Adrenal gland (tissue), 12 donors: Measurements from ENCODE around the gene CDH6. TPM values are rescaled to one million over a fixed set of nuclear protein-coding genes. Genes with fewer than 3 reads are reported as not detected.
"Not testable (repeated sequence)": the region's sequence is repeated elsewhere in the genome, so short reads cannot be mapped to it uniquely, and the experiment has no call there.

Experiments
- DNase-seq, 7 donors: peaks; one replicate each; pipeline ENCODE4 v3.0.0-alpha.2; 2019 to 2020
- H3K27ac ChIP-seq, 5 donors: fragments of 200-600 bp; sonication (generic) in 4 of 5; 1 replicate in 3 of 5; 2 replicates in 2 of 5; pipeline versions ENCODE4 v1.5.1 to v1.8.0; 2016 to 2020; ENCODE audit warnings: mild to moderate bottlenecking in 1 of 5
- H3K27me3 ChIP-seq: fragments of 200-600 bp; 2 replicates; pipeline ENCODE4 v1.8.0; 2021
- H3K36me3 ChIP-seq, 2 donors: fragments of 200-600 bp; replicated peaks in 1 of 2; 1 replicate in 1 of 2; 2 replicates in 1 of 2; pipeline versions ENCODE4 v1.5.1 to v1.8.0; 2018 to 2022
- H3K4me1 ChIP-seq, 2 donors: fragments of 200-600 bp; replicated peaks in 1 of 2; 1 replicate in 1 of 2; 2 replicates in 1 of 2; pipeline versions ENCODE4 v1.5.1 to v1.8.0; 2018 to 2021
- H3K4me3 ChIP-seq, 4 donors: fragments of 200-600 bp; sonication (generic) in 3 of 4; one replicate each; pipeline ENCODE4 v1.5.1; 2016 to 2018
- H3K9me3 ChIP-seq, 3 donors: fragments of 200-600 bp; sonication (generic) in 1 of 3; replicated peaks in 1 of 3; 1 replicate in 2 of 3; 2 replicates in 1 of 3; pipeline versions ENCODE4 v1.5.1 to v1.8.0; 2016 to 2021
- POLR2A ChIP-seq, 2 donors: fragments of 450-650 bp; IDR thresholded peaks; one replicate each; pipeline ENCODE4 v1.6.1; 2017; ENCODE audit warnings: antibody characterized with exemption in 2 of 2, mild to moderate bottlenecking in 2 of 2, moderate library complexity in 1 of 2
- WGBS, 4 donors: extraction: QIAGEN DNeasy Blood & Tissue Kit in 2 of 4; methylation state at CpG; one replicate each; pipeline versions ENCODE4 v1.1.5 to v1.1.7; 2013 to 2017; 5-methylcytosine and 5-hydroxymethylcytosine counted together
- intact Hi-C, 2 donors: fragments of 100-400 bp; cut with DNase I; formaldehyde crosslinking; loops; one replicate each; pipeline versions ENCODE4 v1.14.1 to v1.15.0; 2022 to 2023
- polyA plus RNA-seq, 3 donors: library from polyadenylated mRNA; stranded (reverse); fragments of 200-250 nt in 2 of 3; fragments of 350-450 nt in 1 of 3; fragmentation: Illumina TruSeq in 1 of 3; extraction: RNeasy Lipid Tissue Mini Kit (QIAGEN cat#74804) in 1 of 3; gene quantifications; one replicate each; pipeline ENCODE4 v1.2.3, GENCODE V29; 2013 to 2014
- total RNA-seq, 9 donors: library from RNA; depleted of rRNA in 4 of 9; stranded (reverse); fragments of >200 nt in 4 of 9; fragments of 120-200 nt in 1 of 9; fragmentation: NEBNext Ultra II Directional in 1 of 9; extraction: Animal tissue kit (Norgen Biotek cat#: 25700) in 1 of 9; gene quantifications; one replicate each; pipeline versions ENCODE4 v1.1.0 to v1.2.4, GENCODE V29; 2013 to 2023
- TF ChIP-seq, protein P1 (sequence below), 6 experiments: fragments of 450-650 bp in 4 of 6; fragments of 200-600 bp in 2 of 6; sonication (generic) in 1 of 6; IDR thresholded peaks; 1 replicate in 5 of 6; 2 replicates in 1 of 6; pipeline versions ENCODE4 v1.5.1 to v1.8.0; 2016 to 2021; ENCODE audit warnings: antibody characterized with exemption in 6 of 6, mild to moderate bottlenecking in 2 of 6, moderate library complexity in 1 of 6
- donor health status: healthy with polysubstance abuse.
- donor health status: Bipolar disorder and iron deficiency.
- donor health status: DM: yes; HTN: yes; CAD: no.
- donor health status: DM: no; HTN: no; CAD: no.
- donor health status: DM: no; HTN: no; CAD: no.
- donor health status: DM: yes; HTN: yes; CAD: no.

The CDH6 gene
- total and polyA plus RNA-seq, 12 donors, result 0.17 to 2.5 (median 0.50) TPM

GRCh38 chr5:31357038-31357437, 163.6 kb downstream of the CDH6 start:
- no peak for DNase-seq
- Histone ChIP-seq H3K27ac (no peak overlapping the region), H3K9me3 (no peaks in the 10 kb centered on the region), H3K36me3 (no peaks in the 10 kb centered on the region), H3K4me1 (no peaks in the 10 kb centered on the region), H3K27me3 (no peaks in the 10 kb centered on the region), H3K4me3 (no peak overlapping the region)
- intact Hi-C loops, result no loop called here
- TF ChIP-seq, protein P1, sequence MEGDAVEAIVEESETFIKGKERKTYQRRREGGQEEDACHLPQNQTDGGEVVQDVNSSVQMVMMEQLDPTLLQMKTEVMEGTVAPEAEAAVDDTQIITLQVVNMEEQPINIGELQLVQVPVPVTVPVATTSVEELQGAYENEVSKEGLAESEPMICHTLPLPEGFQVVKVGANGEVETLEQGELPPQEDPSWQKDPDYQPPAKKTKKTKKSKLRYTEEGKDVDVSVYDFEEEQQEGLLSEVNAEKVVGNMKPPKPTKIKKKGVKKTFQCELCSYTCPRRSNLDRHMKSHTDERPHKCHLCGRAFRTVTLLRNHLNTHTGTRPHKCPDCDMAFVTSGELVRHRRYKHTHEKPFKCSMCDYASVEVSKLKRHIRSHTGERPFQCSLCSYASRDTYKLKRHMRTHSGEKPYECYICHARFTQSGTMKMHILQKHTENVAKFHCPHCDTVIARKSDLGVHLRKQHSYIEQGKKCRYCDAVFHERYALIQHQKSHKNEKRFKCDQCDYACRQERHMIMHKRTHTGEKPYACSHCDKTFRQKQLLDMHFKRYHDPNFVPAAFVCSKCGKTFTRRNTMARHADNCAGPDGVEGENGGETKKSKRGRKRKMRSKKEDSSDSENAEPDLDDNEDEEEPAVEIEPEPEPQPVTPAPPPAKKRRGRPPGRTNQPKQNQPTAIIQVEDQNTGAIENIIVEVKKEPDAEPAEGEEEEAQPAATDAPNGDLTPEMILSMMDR (IDR thresholded peaks at IDR 0.05), result no peak
- TF ChIP-seq POLR2A (IDR thresholded peaks at IDR 0.05), result no peak
- WGBS, 4 donors, result 77 to 89% (median 82%) methylated on average over 8 to 11 of the region's 11 CpGs

- 72 to 82% (median 77%) methylated on average over 3 of the region's 3 CpGs for WGBS, 4 donors
- Histone ChIP-seq H3K4me3 (no peak overlapping the region), H3K27ac (no peak overlapping the region), H3K4me1 (no peaks in the 10 kb centered on the region), H3K27me3 (no peaks in the 10 kb centered on the region), H3K36me3 (no peaks in the 10 kb centered on the region), H3K9me3 (no peaks in the 10 kb centered on the region)
- intact Hi-C loops, result no loop called here
- no peak for DNase-seq
- TF ChIP-seq POLR2A (IDR thresholded peaks at IDR 0.05), result no peak
- TF ChIP-seq, protein P1 (IDR thresholded peaks at IDR 0.05), result no peak
Observed at GRCh38 chr5:31359839-31360238, 166.4 kb downstream of the CDH6 start.

- Histone ChIP-seq H3K36me3 (no peaks in the 10 kb centered on the region), H3K9me3 (no peaks in the 10 kb centered on the region), H3K4me3 (no peak overlapping the region), H3K27ac (no peak overlapping the region), H3K27me3 (no peaks in the 10 kb centered on the region), H3K4me1 (no peaks in the 10 kb centered on the region)
- intact Hi-C loops, result no loop called here
- WGBS, 4 donors, result 28 to 38% (median 31%) methylated on average over 1 of the region's 1 CpG
- no peak for TF ChIP-seq POLR2A (IDR thresholded peaks at IDR 0.05)
- TF ChIP-seq, protein P1 (IDR thresholded peaks at IDR 0.05), result no peak
- DNase-seq, result no peak
Observed at GRCh38 chr5:31361234-31361633, 167.7 kb downstream of the CDH6 start.

DNA sequence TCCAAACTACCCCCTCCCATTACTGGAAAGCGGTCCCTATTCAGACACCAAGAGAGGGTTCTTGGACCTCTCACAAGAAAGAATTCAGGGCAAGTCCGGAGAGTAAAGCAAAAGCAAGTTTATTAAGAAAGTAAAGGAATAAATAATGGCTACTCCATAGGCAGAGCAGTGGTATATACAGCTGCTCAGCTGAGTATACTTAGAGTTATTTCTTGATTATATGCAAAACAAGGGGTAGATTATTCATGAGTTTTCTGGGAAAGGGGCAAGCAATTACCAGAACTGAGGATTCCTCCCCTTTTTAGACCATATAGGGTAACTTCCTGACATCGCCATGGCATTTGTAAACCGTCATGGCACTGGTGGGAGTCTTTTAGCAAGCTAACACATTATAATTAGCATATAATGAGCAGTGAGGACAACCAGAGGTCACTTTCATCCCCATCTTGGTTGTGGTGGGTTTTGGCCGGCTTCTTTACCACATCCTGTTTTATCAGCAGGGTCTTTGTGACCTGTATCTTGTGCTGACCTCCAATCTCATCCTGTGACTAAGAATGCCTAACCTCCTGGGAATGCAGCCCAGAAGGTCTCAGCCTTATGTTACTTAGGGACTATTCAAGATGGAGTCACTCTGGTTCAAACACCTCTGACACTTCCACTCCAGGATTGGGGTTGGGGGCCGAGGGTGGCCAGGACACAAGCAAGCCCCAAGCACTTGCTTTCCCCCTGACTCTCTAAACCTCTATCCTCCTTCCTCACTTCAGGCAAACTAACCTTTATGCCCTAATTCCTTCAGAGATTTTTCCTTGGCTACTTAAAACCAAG, 168.4 kb downstream of the CDH6 start:
- H3K27ac ChIP-seq, H3K27me3 ChIP-seq, intact Hi-C loops, H3K9me3 ChIP-seq, DNase-seq, H3K36me3 ChIP-seq, H3K4me3 ChIP-seq, H3K4me1 ChIP-seq: not testable (repeated sequence)
- 78 to 87% (median 84%) methylated on average over 6 of the region's 6 CpGs for WGBS, 4 donors

DNA sequence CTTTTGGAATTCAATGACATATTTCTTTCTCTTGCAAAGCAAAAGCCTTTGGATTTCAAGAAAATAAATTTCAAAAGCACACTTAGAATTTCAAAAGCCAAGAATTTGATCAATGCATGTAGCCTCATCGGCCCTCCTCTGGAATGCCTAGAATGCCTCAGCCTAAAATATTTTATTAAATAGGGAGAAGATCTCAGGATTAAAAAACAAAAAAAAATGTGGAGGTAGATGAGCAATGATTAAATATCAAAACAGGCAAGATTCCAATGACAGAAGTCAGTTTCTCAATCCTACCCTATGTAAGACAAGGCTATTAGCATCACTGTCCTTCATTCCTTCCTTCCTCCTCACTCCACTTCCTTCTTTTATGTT, 169.0 kb downstream of the CDH6 start:
- Histone ChIP-seq H3K4me3 (no peak overlapping the region), H3K36me3 (no peaks in the 10 kb centered on the region), H3K4me1 (no peaks in the 10 kb centered on the region), H3K27ac (no peak overlapping the region), H3K27me3 (no peaks in the 10 kb centered on the region), H3K9me3 (no peaks in the 10 kb centered on the region)
- TF ChIP-seq POLR2A (IDR thresholded peaks at IDR 0.05), result no peak
- TF ChIP-seq, protein P1 (IDR thresholded peaks at IDR 0.05), result no peak
- WGBS, 4 donors, result 64 to 91% (median 77%) methylated on average over 1 of the region's 1 CpG
- intact Hi-C loops, result no loop called here
- no peak for DNase-seq
